Measurements from ENCODE around the gene AMIGO1.
"Not testable (repeated sequence)": the region's sequence is repeated elsewhere in the genome, so short reads cannot be mapped to it uniquely, and the experiment has no call there.

The AMIGO1 gene

GRCh38 chr1:109482242-109482641 lies 27.3 kb downstream of the AMIGO1 start:
- no peak for DNase-seq

GRCh38 chr1:109481646-109482045 lies 27.9 kb downstream of the AMIGO1 start:
- no peak for DNase-seq

- DNase-seq, result no peak
Observed at GRCh38 chr1:109479901-109480300, 29.6 kb downstream of the AMIGO1 start.

- DNase-seq, result no peak
Observed at GRCh38 chr1:109479311-109479710, 30.2 kb downstream of the AMIGO1 start.

GRCh38 chr1:109478806-109479205 lies 30.7 kb downstream of the AMIGO1 start:
- DNase-seq, result peak; percentile 47

GRCh38 chr1:109477821-109478220 lies 31.7 kb downstream of the AMIGO1 start:
- no peak for DNase-seq

GRCh38 chr1:109476825-109477224 lies 32.7 kb downstream of the AMIGO1 start:
- DNase-seq, result no peak

GRCh38 chr1:109475261-109475660 lies 34.3 kb downstream of the AMIGO1 start:
- DNase-seq, result no peak

- DNase-seq, result no peak
Observed at GRCh38 chr1:109474697-109475096, 34.8 kb downstream of the AMIGO1 start.

- DNase-seq, result not testable (repeated sequence)
Observed at GRCh38 chr1:109473284-109474057, 36.1 kb downstream of the AMIGO1 start.

- DNase-seq, result no peak
Observed at GRCh38 chr1:109472779-109473178, 36.7 kb downstream of the AMIGO1 start.

GRCh38 chr1:109470245-109470644 lies 39.3 kb downstream of the AMIGO1 start:
- DNase-seq, result no peak

GRCh38 chr1:109468903-109469302 lies 40.6 kb downstream of the AMIGO1 start:
- no peak for DNase-seq

- DNase-seq, result no peak
Observed at GRCh38 chr1:109468061-109468460, 41.5 kb downstream of the AMIGO1 start.

- DNase-seq, result no peak
Observed at GRCh38 chr1:109467301-109467777, 42.2 kb downstream of the AMIGO1 start.

- no peak for DNase-seq
Observed at GRCh38 chr1:109466452-109467300, 42.9 kb downstream of the AMIGO1 start, which contains the start of gene SYPL2. Gene SYPL2, plus strand, starts transcription at chr1:109466546. Its CDS starts 298 bp downstream, at chr1:109466844.

- no peak for DNase-seq
Observed at GRCh38 chr1:109466125-109466451, 43.4 kb downstream of the AMIGO1 start.

- DNase-seq, result no peak
Observed at GRCh38 chr1:109457819-109458218, 51.7 kb downstream of the AMIGO1 start.

GRCh38 chr1:109454497-109455133 lies 54.9 kb downstream of the AMIGO1 start:
- no peak for DNase-seq

All from CD4-positive, alpha-beta T cell treated with Interleukin-17A for 1 hour (primary cell).